Measurements from ENCODE around the gene ADD1. TPM values are rescaled to one million over a fixed set of nuclear protein-coding genes. Genes with fewer than 3 reads are reported as not detected.
A peak's percentile ranks its signal among the peaks of the same experiment; 100 is the strongest.

ADD1 gene
- total RNA-seq, 2 experiments from 2014 or later: 252 to 255 TPM

GRCh38 chr4:2861631-2862436 is 18.2 kb downstream of the ADD1 start:
- POLR2A ChIA-PET: interaction anchor here (1.0 to 1.6 kb wide), 5 partner anchors 10 to 27 kb away, joined by 3 to 5 read pairs (median 4); no protein-coding TSS in a partner anchor
- Mint-ChIP-seq H3K4me1 (ENCODE audit: low read depth) (peaks cover 52% of the 10 kb centered on the region), H3K27ac (no peak overlapping the region), H3K36me3 (ENCODE audit: low read depth) (peaks cover 34% of the 10 kb centered on the region), H3K9me3 (ENCODE audit: insufficient read depth) (no peaks in the 10 kb centered on the region), H3K4me3 (no peak overlapping the region), H3K27me3 (ENCODE audit: low read depth) (no peaks in the 10 kb centered on the region)
- CTCF ChIA-PET: interaction anchor here (0.9 to 1.4 kb wide), 4 partner anchors 8 to 100 kb away, joined by 3 to 4 read pairs (median 4); no protein-coding TSS in a partner anchor
- DNase-seq (no peak), ATAC-seq (no peak)

GRCh38 chr4:2862528-2862927 is 18.9 kb downstream of the ADD1 start:
- no peaks in the 10 kb centered on the region for H3K27me3 Mint-ChIP-seq (ENCODE audit: low read depth)
- DNase-seq (no peak), ATAC-seq (no peak)
- ChIA-PET CTCF (interaction anchor here (0.9 kb wide), 1 partner anchor 101 kb away, joined by 3 read pairs; no protein-coding TSS in a partner anchor), POLR2A (interaction anchor here (1.1 to 1.6 kb wide), 2 partner anchors 11 to 28 kb away, joined by 3 to 4 read pairs; no protein-coding TSS in a partner anchor)
- H3K9me3 Mint-ChIP-seq (ENCODE audit: insufficient read depth): no peaks in the 10 kb centered on the region
- H3K36me3 Mint-ChIP-seq (ENCODE audit: low read depth): peaks cover 35% of the 10 kb centered on the region
- H3K4me1 Mint-ChIP-seq (ENCODE audit: low read depth): peaks cover 56% of the 10 kb centered on the region
- no peak overlapping the region for H3K4me3 Mint-ChIP-seq
- no peak overlapping the region for H3K27ac Mint-ChIP-seq

DNA sequence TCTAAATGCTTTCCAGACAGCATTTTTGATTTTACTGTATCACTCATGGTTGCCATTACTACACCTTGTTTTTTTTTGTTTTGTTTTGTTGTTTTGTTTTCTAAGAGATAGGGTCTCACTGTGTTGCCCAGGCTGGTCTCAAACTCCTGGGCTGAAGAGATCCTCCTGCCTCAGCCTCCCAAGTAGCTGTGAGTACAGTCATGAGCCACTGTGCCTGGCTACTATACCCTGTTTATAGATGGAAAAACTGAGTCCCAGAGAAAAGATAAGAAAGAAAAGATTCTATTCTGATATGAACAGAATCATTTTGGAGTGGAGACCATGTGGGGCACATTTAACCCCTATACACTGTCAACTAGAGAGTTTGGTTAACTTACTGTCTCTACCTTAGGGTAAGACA is 20.0 kb downstream of the ADD1 start:
- no peaks in the 10 kb centered on the region for H3K27me3 Mint-ChIP-seq (ENCODE audit: low read depth)
- H3K4me1 Mint-ChIP-seq (ENCODE audit: low read depth): peaks cover 48% of the 10 kb centered on the region
- no peak overlapping the region for H3K27ac Mint-ChIP-seq
- ChIA-PET CTCF (no interaction called here), POLR2A (no interaction called here)
- no peaks in the 10 kb centered on the region for H3K9me3 Mint-ChIP-seq (ENCODE audit: insufficient read depth)
- no peak for ATAC-seq
- H3K36me3 Mint-ChIP-seq (ENCODE audit: low read depth): peaks cover 28% of the 10 kb centered on the region
- no peak overlapping the region for H3K4me3 Mint-ChIP-seq
- no peak for DNase-seq

- DNase-seq: no peak
- no peaks in the 10 kb centered on the region for H3K27me3 Mint-ChIP-seq (ENCODE audit: low read depth)
- peaks cover 32% of the 10 kb centered on the region for H3K4me1 Mint-ChIP-seq (ENCODE audit: low read depth)
- H3K27ac Mint-ChIP-seq: no peak overlapping the region
- ChIA-PET POLR2A (no interaction called here), CTCF (interaction anchor here (0.6 kb wide), 1 partner anchor 13 kb away, joined by 3 read pairs; no protein-coding TSS in a partner anchor)
- no peaks in the 10 kb centered on the region for H3K9me3 Mint-ChIP-seq (ENCODE audit: insufficient read depth)
- H3K4me3 Mint-ChIP-seq: no peak overlapping the region
- H3K36me3 Mint-ChIP-seq (ENCODE audit: low read depth): peaks cover 18% of the 10 kb centered on the region
- ATAC-seq: no peak
Measured at GRCh38 chr4:2865196-2865780, 21.6 kb downstream of the ADD1 start.

DNA sequence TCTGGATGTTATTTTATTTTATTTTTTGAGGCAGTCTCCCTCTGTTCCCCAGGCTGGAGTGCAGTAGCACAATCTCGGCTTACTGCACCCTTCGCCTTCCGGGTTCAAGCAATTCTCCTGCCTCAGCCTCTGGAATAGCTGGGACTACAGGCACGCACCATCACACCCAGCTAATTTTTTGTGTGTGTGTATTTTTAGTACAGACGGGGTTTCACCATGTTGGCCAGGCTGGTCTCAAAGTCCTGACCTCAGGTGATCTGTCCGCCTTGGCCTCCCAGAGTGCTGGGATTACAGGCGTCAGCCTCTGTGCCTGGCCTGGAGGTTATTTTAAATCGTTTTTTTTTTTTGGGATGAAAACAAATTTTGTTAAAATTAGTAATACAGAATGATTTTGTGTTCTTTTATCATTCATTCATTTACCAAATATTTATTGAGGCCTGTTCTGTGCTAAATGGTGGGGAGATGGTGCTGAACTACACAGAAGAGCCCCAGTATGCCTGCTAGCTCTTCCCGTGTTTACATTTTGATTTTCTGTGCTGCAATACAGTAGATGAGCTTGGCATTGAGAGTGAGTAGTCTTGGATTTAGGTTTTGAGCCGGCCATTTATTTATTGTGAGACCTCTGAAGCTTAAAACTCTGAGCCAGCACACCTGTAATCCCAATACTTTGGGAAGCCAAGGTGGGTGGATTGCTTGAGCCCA is 22.7 kb downstream of the ADD1 start:
- no peak overlapping the region for H3K4me3 Mint-ChIP-seq
- H3K4me1 Mint-ChIP-seq (ENCODE audit: low read depth): peaks cover 31% of the 10 kb centered on the region
- no peak overlapping the region for H3K27ac Mint-ChIP-seq
- no peaks in the 10 kb centered on the region for H3K9me3 Mint-ChIP-seq (ENCODE audit: insufficient read depth)
- peaks cover 14% of the 10 kb centered on the region for H3K36me3 Mint-ChIP-seq (ENCODE audit: low read depth)
- ChIA-PET CTCF (no interaction called here), POLR2A (no interaction called here)
- no peaks in the 10 kb centered on the region for H3K27me3 Mint-ChIP-seq (ENCODE audit: low read depth)
- DNase-seq (no peak), ATAC-seq (no peak)

GRCh38 chr4:2866891-2867290 is 23.2 kb downstream of the ADD1 start:
- no peak overlapping the region for H3K27ac Mint-ChIP-seq
- H3K4me1 Mint-ChIP-seq (ENCODE audit: low read depth): peaks cover 31% of the 10 kb centered on the region
- no peak for ATAC-seq
- ChIA-PET CTCF (no interaction called here), POLR2A (no interaction called here)
- H3K36me3 Mint-ChIP-seq (ENCODE audit: low read depth): peaks cover 17% of the 10 kb centered on the region
- no peak for DNase-seq
- no peaks in the 10 kb centered on the region for H3K27me3 Mint-ChIP-seq (ENCODE audit: low read depth)
- H3K9me3 Mint-ChIP-seq (ENCODE audit: insufficient read depth): no peaks in the 10 kb centered on the region
- H3K4me3 Mint-ChIP-seq: no peak overlapping the region

- POLR2A ChIA-PET: no interaction called here
- Mint-ChIP-seq H3K36me3 (ENCODE audit: low read depth) (peaks cover 15% of the 10 kb centered on the region), H3K4me3 (no peak overlapping the region), H3K27ac (no peak overlapping the region), H3K4me1 (ENCODE audit: low read depth) (peaks cover 27% of the 10 kb centered on the region), H3K27me3 (ENCODE audit: low read depth) (no peaks in the 10 kb centered on the region), H3K9me3 (ENCODE audit: insufficient read depth) (no peaks in the 10 kb centered on the region)
- DNase-seq (no peak), ATAC-seq (no peak)
- CTCF ChIA-PET: interaction anchor here (1.5 kb wide), 1 partner anchor 15 kb away, joined by 3 read pairs; no protein-coding TSS in a partner anchor
Measured at GRCh38 chr4:2867758-2868491, 24.3 kb downstream of the ADD1 start.

- ChIA-PET CTCF (interaction anchor here (1.5 kb wide), 1 partner anchor 16 kb away, joined by 3 read pairs; no protein-coding TSS in a partner anchor), POLR2A (no interaction called here)
- ATAC-seq (no peak), DNase-seq (no peak)
- peaks cover 34% of the 10 kb centered on the region for H3K4me1 Mint-ChIP-seq (ENCODE audit: low read depth)
- no peaks in the 10 kb centered on the region for H3K9me3 Mint-ChIP-seq (ENCODE audit: insufficient read depth)
- H3K27ac Mint-ChIP-seq: no peak overlapping the region
- H3K27me3 Mint-ChIP-seq (ENCODE audit: low read depth): no peaks in the 10 kb centered on the region
- no peak overlapping the region for H3K4me3 Mint-ChIP-seq
- H3K36me3 Mint-ChIP-seq (ENCODE audit: low read depth): peaks cover 15% of the 10 kb centered on the region
Measured at GRCh38 chr4:2868877-2869487, 25.3 kb downstream of the ADD1 start.

DNA sequence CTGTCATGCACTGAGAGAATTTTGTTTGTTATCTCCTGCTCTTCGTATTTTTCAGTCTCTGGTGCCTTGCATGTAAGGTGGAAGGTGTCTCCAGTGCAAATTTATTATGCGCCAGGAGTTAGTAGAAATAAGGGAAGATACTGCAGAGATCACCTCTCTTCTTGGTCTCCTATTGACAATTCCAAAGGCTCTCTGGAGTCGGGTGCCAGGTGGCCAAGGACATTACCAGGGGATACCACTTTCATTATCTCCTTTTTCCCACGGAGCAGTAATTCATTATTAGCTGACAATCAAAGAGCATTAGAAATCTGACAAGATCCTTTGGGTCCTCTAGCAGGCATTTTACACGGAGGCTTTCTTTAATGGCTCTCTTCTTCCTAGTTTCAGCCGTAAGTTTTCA is 26.0 kb downstream of the ADD1 start:
- ChIA-PET CTCF (interaction anchor here (1.3 kb wide), 1 partner anchor 8 kb away, joined by 3 read pairs; no protein-coding TSS in a partner anchor), POLR2A (interaction anchor here (1.0 kb wide), 1 partner anchor 27 kb away, joined by 5 read pairs; no protein-coding TSS in a partner anchor)
- Mint-ChIP-seq H3K36me3 (ENCODE audit: low read depth) (peaks cover 15% of the 10 kb centered on the region), H3K4me1 (ENCODE audit: low read depth) (peaks cover 36% of the 10 kb centered on the region), H3K9me3 (ENCODE audit: insufficient read depth) (no peaks in the 10 kb centered on the region), H3K27ac (no peak overlapping the region), H3K4me3 (no peak overlapping the region), H3K27me3 (ENCODE audit: low read depth) (no peaks in the 10 kb centered on the region)
- ATAC-seq (no peak), DNase-seq (no peak)

DNA sequence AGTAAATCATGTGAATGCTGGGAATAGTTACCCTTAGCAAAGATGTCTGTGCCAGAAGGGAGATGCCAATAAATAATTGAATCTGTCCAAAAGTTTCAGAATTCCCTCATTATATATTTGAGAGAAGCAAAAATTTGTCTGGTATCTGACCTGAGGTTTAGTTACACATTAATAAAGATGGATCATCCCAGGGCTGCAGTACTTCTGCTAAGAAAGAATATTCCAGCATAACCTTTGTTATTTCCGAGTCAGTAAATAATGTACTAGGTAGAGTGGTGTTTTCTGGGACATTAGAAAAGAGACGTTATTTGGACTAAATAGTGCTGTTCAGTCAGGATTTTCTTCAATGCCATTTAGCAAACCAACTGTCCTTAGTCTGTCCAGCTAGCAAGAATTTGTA is 26.4 kb downstream of the ADD1 start:
- ATAC-seq: no peak
- Mint-ChIP-seq H3K27ac (no peak overlapping the region), H3K36me3 (ENCODE audit: low read depth) (peaks cover 15% of the 10 kb centered on the region), H3K27me3 (ENCODE audit: low read depth) (no peaks in the 10 kb centered on the region), H3K4me1 (ENCODE audit: low read depth) (peaks cover 35% of the 10 kb centered on the region), H3K4me3 (no peak overlapping the region), H3K9me3 (ENCODE audit: insufficient read depth) (no peaks in the 10 kb centered on the region)
- no peak for DNase-seq
- POLR2A ChIA-PET: interaction anchor here (1.0 kb wide), 1 partner anchor 28 kb away, joined by 5 read pairs; no protein-coding TSS in a partner anchor
- CTCF ChIA-PET: interaction anchor here (1.3 kb wide), 1 partner anchor 9 kb away, joined by 3 read pairs; no protein-coding TSS in a partner anchor

- DNase-seq: no peak
- no peak overlapping the region for H3K4me3 Mint-ChIP-seq
- peaks cover 41% of the 10 kb centered on the region for H3K4me1 Mint-ChIP-seq (ENCODE audit: low read depth)
- H3K9me3 Mint-ChIP-seq (ENCODE audit: insufficient read depth): no peaks in the 10 kb centered on the region
- H3K27ac Mint-ChIP-seq: peak overlapping the region; percentile 75
- H3K36me3 Mint-ChIP-seq (ENCODE audit: low read depth): peaks cover 25% of the 10 kb centered on the region
- ChIA-PET POLR2A (interaction anchor here (0.7 to 1.8 kb wide), 2 partner anchors 10 to 505 kb away, joined by 3 to 5 read pairs; no protein-coding TSS in a partner anchor), CTCF (interaction anchor here (0.6 to 1.6 kb wide), 5 partner anchors 10 to 116 kb away, joined by 3 to 5 read pairs (median 4); partner anchors contain the start of gene TNIP2)
- ATAC-seq: no peak
- no peaks in the 10 kb centered on the region for H3K27me3 Mint-ChIP-seq (ENCODE audit: low read depth)
Measured at GRCh38 chr4:2871466-2871865, 27.8 kb downstream of the ADD1 start.
